ENCODE results near the gene OR13H1.
"Not testable (repeated sequence)": the region's sequence is repeated elsewhere in the genome, so short reads cannot be mapped to it uniquely, and the experiment has no call there.

GRCh38 chrX:131501556-131501955 lies 42.3 kb upstream of the OR13H1 start:
- TF ChIP-seq POLR2A (IDR thresholded peaks at IDR 0.05), result not testable (repeated sequence)
- TF ChIP-seq, protein P1, sequence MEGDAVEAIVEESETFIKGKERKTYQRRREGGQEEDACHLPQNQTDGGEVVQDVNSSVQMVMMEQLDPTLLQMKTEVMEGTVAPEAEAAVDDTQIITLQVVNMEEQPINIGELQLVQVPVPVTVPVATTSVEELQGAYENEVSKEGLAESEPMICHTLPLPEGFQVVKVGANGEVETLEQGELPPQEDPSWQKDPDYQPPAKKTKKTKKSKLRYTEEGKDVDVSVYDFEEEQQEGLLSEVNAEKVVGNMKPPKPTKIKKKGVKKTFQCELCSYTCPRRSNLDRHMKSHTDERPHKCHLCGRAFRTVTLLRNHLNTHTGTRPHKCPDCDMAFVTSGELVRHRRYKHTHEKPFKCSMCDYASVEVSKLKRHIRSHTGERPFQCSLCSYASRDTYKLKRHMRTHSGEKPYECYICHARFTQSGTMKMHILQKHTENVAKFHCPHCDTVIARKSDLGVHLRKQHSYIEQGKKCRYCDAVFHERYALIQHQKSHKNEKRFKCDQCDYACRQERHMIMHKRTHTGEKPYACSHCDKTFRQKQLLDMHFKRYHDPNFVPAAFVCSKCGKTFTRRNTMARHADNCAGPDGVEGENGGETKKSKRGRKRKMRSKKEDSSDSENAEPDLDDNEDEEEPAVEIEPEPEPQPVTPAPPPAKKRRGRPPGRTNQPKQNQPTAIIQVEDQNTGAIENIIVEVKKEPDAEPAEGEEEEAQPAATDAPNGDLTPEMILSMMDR (IDR thresholded peaks at IDR 0.05), result not testable (repeated sequence)
